SK-N-SH (cell line): ENCODE measurements around the gene SLC37A1. TPM values are rescaled to one million over a fixed set of nuclear protein-coding genes. Genes with fewer than 3 reads are reported as not detected.

Experiments used
- CTCF ChIA-PET: fragments of 300-600, 350-600 bp; formaldehyde crosslinking; extraction: SDS; loops from one replicate; lab custom pipeline; 2021; lab: Yijun Ruan, JAX
- POLR2A ChIA-PET: fragments of 350-600 bp; sonication (Branson Sonifier 250); formaldehyde crosslinking; extraction: SDS; loops from one replicate; lab custom pipeline; 2020; ENCODE audit warnings: antibody characterized with exemption, inconsistent platforms; lab: Yijun Ruan, JAX
- DNase-seq: peaks from one replicate; pipeline ENCODE4 v3.0.0; 2012
- H2AFZ ChIP-seq: fragments of 200-600 bp; sonication (generic); 2 replicates; pipeline ENCODE4 v1.8.1; 2016; ENCODE audit warnings: antibody characterized with exemption, mild to moderate bottlenecking, low read depth
- H3F3A ChIP-seq: fragments of 200-600 bp; sonication (generic); replicated peaks from 2 replicates; pipeline ENCODE3; 2016; ENCODE audit warnings: antibody characterized with exemption, mild to moderate bottlenecking; ENCODE audit not compliant: insufficient read depth
- H3K27ac ChIP-seq, 2 experiments: fragments of 200-500 bp in 1 of 2; fragments of 200-600 bp in 1 of 2; sonication (Bioruptor generic) in 1 of 2; sonication (generic), shearing (Covaris generic) in 1 of 2; 2 replicates each; pipeline versions ENCODE4 v1.5.1 to v1.6.1; 2014 to 2016; ENCODE audit warnings: low read depth in 2 of 2, inconsistent platforms in 1 of 2, low read length in 1 of 2, mild to moderate bottlenecking in 1 of 2, mixed read lengths in 1 of 2
- H3K27me3 ChIP-seq: fragments of 200-600 bp; sonication (generic), shearing (Covaris generic); 2 replicates; pipeline ENCODE4 v1.6.1; 2016; ENCODE audit warnings: mixed run types; ENCODE audit not compliant: insufficient read depth
- H3K36me3 ChIP-seq, 2 experiments: fragments of 200-500 bp in 1 of 2; fragments of 200-600 bp in 1 of 2; sonication (Bioruptor generic) in 1 of 2; sonication (generic) in 1 of 2; replicated peaks in 1 of 2; 2 replicates each; pipeline versions ENCODE3 to v1.5.1; 2014 to 2016; ENCODE audit warnings: low read length in 1 of 2, mild to moderate bottlenecking in 1 of 2; ENCODE audit not compliant: insufficient read depth in 2 of 2, control insufficient read depth in 1 of 2
- H3K4me1 ChIP-seq, 2 experiments: fragments of 200-500 bp in 1 of 2; fragments of 200-600 bp in 1 of 2; sonication (Bioruptor generic) in 1 of 2; sonication (generic), shearing (Covaris generic) in 1 of 2; 2 replicates each; pipeline versions ENCODE4 v1.5.1 to v1.6.1; 2014 to 2016; ENCODE audit warnings: low read depth in 1 of 2, low read length in 1 of 2, mixed run types in 1 of 2; ENCODE audit not compliant: insufficient read depth in 2 of 2, control insufficient read depth in 1 of 2
- H3K4me2 ChIP-seq: fragments of 200-600 bp; sonication (generic), shearing (Covaris generic); 2 replicates; pipeline ENCODE4 v1.6.1; 2017; ENCODE audit warnings: mixed run types
- H3K4me3 ChIP-seq, 2 experiments: fragments of 200-500 bp in 1 of 2; fragments of 200-600 bp in 1 of 2; sonication (Bioruptor generic) in 1 of 2; sonication (generic), shearing (Covaris generic) in 1 of 2; 2 replicates each; pipeline versions ENCODE4 v1.5.1 to v1.8.1; 2014 to 2016; ENCODE audit warnings: low read depth in 2 of 2, inconsistent platforms in 1 of 2, low read length in 1 of 2, mild to moderate bottlenecking in 1 of 2, mixed read lengths in 1 of 2, moderate library complexity in 1 of 2
- H3K79me2 ChIP-seq: fragments of 200-600 bp; sonication (generic); 2 replicates; pipeline ENCODE4 v1.8.1; 2017; ENCODE audit warnings: mild to moderate bottlenecking; ENCODE audit not compliant: insufficient read depth
- H3K9ac ChIP-seq: fragments of 200-600 bp; sonication (generic); 2 replicates; pipeline ENCODE4 v1.6.1; 2017; ENCODE audit warnings: mixed run types
- H3K9me2 ChIP-seq: fragments of 200-600 bp; sonication (generic); 2 replicates; pipeline ENCODE4 v1.6.1; 2017; ENCODE audit warnings: mixed run types
- H3K9me3 ChIP-seq: fragments of 200-600 bp; sonication (generic); 2 replicates; pipeline ENCODE4 v1.6.1; 2017; ENCODE audit warnings: mixed run types, mild to moderate bottlenecking, moderate library complexity
- H4K20me1 ChIP-seq: fragments of 200-600 bp; sonication (generic); 2 replicates; pipeline ENCODE4 v1.6.1; 2017; ENCODE audit warnings: mild to moderate bottlenecking, mixed run types; ENCODE audit not compliant: insufficient read depth
- ELF1 ChIP-seq: IDR thresholded peaks from 2 replicates; pipeline ENCODE4 v1.4.0; 2012
- FOXJ3 ChIP-seq: sonication (generic); formaldehyde crosslinking; IDR thresholded peaks from 2 replicates; pipeline ENCODE4 v1.5.1; 2020; ENCODE audit warnings: mild to moderate bottlenecking, missing genetic modification reagents
- GABPA ChIP-seq: IDR thresholded peaks from 2 replicates; pipeline ENCODE4 v1.4.0; 2012; ENCODE audit warnings: low read depth, mild to moderate bottlenecking
- GATA2 ChIP-seq: sonication (generic); formaldehyde crosslinking; IDR thresholded peaks from 2 replicates; pipeline ENCODE4 v1.5.0; 2020; ENCODE audit warnings: mild to moderate bottlenecking, missing genetic modification reagents
- MEF2A ChIP-seq: IDR thresholded peaks from 2 replicates; pipeline ENCODE4 v1.4.0; 2012; ENCODE audit warnings: low read depth, borderline replicate concordance
- PBX3 ChIP-seq: IDR thresholded peaks from 2 replicates; pipeline ENCODE4; 2012
- RFX5 ChIP-seq: IDR thresholded peaks from 2 replicates; pipeline ENCODE4 v1.6.1; 2012; ENCODE audit warnings: mild to moderate bottlenecking, improper control_type of control experiment, low read length
- USF2 ChIP-seq: fragments of 150-350 bp; IDR thresholded peaks from 2 replicates; pipeline ENCODE4 v1.6.1; 2017; ENCODE audit warnings: antibody characterized with exemption, low read length, low read depth, borderline replicate concordance
- ZBTB33 ChIP-seq: IDR thresholded peaks from 2 replicates; pipeline ENCODE4 v1.4.0; 2012; ENCODE audit warnings: low read depth, borderline replicate concordance
- WGBS: methylation state at CpG from one replicate; pipeline ENCODE4 v1.1.6; 2017; ENCODE audit warnings: low lambda C conversion rate; 5-methylcytosine and 5-hydroxymethylcytosine counted together
- polyA plus RNA-seq, 3 experiments: library from polyadenylated mRNA; depleted of rRNA; stranded (reverse); fragments of >200 nt; gene quantifications; 2 replicates each; pipeline ENCODE4 v1.2.3, GENCODE V29; 2012

SLC37A1 gene
- polyA plus RNA-seq, 1 of the 3 experiments (the other 2 are of a cell fraction) = 2.8 TPM

GRCh38 chr21:42552407-42553336, 39.0 kb downstream of the SLC37A1 start:
- Histone ChIP-seq H3K4me3 (no peak overlapping the region), H3K27ac (no peak overlapping the region), H3K36me3 (no peaks in the 10 kb centered on the region), H2AFZ (no peak overlapping the region), H3K9me2 (no peaks in the 10 kb centered on the region), H3K27me3 (no peaks in the 10 kb centered on the region), H3K79me2 (no peaks in the 10 kb centered on the region), H3F3A (no peaks in the 10 kb centered on the region), H3K9ac (no peak overlapping the region), H3K9me3 (no peaks in the 10 kb centered on the region), H3K4me1 (no peaks in the 10 kb centered on the region), H3K4me2 (no peak overlapping the region), H4K20me1 (no peaks in the 10 kb centered on the region)
- ChIA-PET POLR2A (no interaction called here), CTCF (no interaction called here)
- TF ChIP-seq PBX3 (no peak), GATA2 (CRISPR knock-in tag) (no peak), USF2 (no peak), ELF1 (no peak), MEF2A (no peak), ZBTB33 (no peak)
- DNase-seq = no peak
- WGBS = 52% methylated on average over 13 of the region's 13 CpGs

GRCh38 chr21:42553435-42553834, 39.8 kb downstream of the SLC37A1 start:
- TF ChIP-seq FOXJ3 (CRISPR knock-in tag) (no peak), RFX5 (no peak), GABPA (no peak)
- Histone ChIP-seq H3K27me3 (no peaks in the 10 kb centered on the region), H3K4me2 (no peak overlapping the region), H3K36me3 (no peaks in the 10 kb centered on the region), H3K79me2 (no peaks in the 10 kb centered on the region), H2AFZ (no peak overlapping the region), H3K9ac (no peak overlapping the region), H3K27ac (no peak overlapping the region), H3K4me1 (no peaks in the 10 kb centered on the region), H4K20me1 (no peaks in the 10 kb centered on the region), H3K9me2 (no peaks in the 10 kb centered on the region), H3K9me3 (no peaks in the 10 kb centered on the region), H3F3A (no peaks in the 10 kb centered on the region), H3K4me3 (no peak overlapping the region)
- WGBS = 70% methylated on average over 3 of the region's 3 CpGs
- ChIA-PET CTCF (no interaction called here), POLR2A (no interaction called here)
- DNase-seq = no peak
